Activated B cell treated with CpG ODN at 0.5 μM for 24 hours (primary cell): ENCODE results near the gene ABCA13. TPM values are rescaled to one million over a fixed set of nuclear protein-coding genes. Genes with fewer than 3 reads are reported as not detected.

Experiments
- ATAC-seq: fragments of 200-7000 bp; cut with Tn5 transposase; one replicate; pipeline ENCODE4 v1.10.0; 2021; ENCODE audit warnings: low read depth, mild to moderate bottlenecking, moderate library complexity
- CTCF ChIA-PET: fragments of 350-600 bp; sonication (Branson Sonifier 250); formaldehyde crosslinking; loops from one replicate; lab custom pipeline; 2021; ENCODE audit warnings: antibody characterized with exemption; lab: Charles Lee
- POLR2A ChIA-PET: fragments of 350-600 bp; sonication (Branson Sonifier 250); formaldehyde crosslinking; loops from one replicate; lab custom pipeline; 2021; ENCODE audit warnings: antibody characterized with exemption; lab: Charles Lee
- DNase-seq: peaks from one replicate; pipeline ENCODE4 v3.0.0; 2022
- H3K27ac Mint-ChIP-seq: one replicate; pipeline ENCODE4 v1.8.0; 2020; ENCODE audit warnings: mixed read lengths
- H3K27me3 Mint-ChIP-seq: one replicate; pipeline ENCODE4 v1.8.0; 2021; ENCODE audit warnings: mixed read lengths
- H3K36me3 Mint-ChIP-seq: one replicate; pipeline ENCODE4 v1.8.0; 2021; ENCODE audit warnings: low read depth, mixed read lengths
- H3K4me1 Mint-ChIP-seq: one replicate; pipeline ENCODE4 v1.8.0; 2021; ENCODE audit warnings: mixed read lengths
- H3K4me3 Mint-ChIP-seq: one replicate; pipeline ENCODE4 v1.8.0; 2020; ENCODE audit warnings: mild to moderate bottlenecking, mixed read lengths
- H3K9me3 Mint-ChIP-seq: one replicate; pipeline ENCODE4 v1.8.0; 2020; ENCODE audit warnings: mixed read lengths
- CTCF ChIP-seq: fragments of 200-600 bp; IDR thresholded peaks from one replicate; pipeline ENCODE4 v1.8.0; 2022; ENCODE audit warnings: antibody characterized with exemption, mild to moderate bottlenecking
- intact Hi-C: fragments of 100-400 bp; cut with micrococcal nuclease; formaldehyde crosslinking; loops from one replicate; pipeline ENCODE4 v1.15.1; 2024
- total RNA-seq: library from RNA; stranded (reverse); gene quantifications from 2 replicates; pipeline ENCODE4 v1.2.3, GENCODE V29; 2022

ABCA13 gene
- total RNA-seq, 1 donor from 2014 or later = not detected

DNA sequence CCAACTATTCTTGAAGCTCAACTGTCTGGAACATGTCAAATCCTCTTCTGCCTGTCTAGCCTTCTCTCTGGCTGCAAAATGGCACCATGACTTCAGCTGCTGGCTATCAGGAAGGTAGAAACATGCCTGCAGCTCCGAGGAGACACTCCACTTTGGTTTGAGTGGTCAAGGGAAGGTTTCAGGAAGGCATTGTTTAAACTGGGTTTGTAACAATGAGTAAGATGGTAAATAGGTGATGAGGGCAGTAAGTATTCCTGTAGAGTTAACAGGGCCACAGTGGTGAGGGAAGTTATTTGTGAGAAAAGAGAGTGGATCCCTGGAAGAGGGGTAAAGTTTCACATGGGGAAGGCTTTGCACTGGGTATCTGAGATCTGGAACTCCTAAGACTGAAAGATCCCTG is 231.5 kb downstream of the ABCA13 start:
- H3K9me3 Mint-ChIP-seq = no peaks in the 10 kb centered on the region
- no peak overlapping the region for H3K4me3 Mint-ChIP-seq
- H3K4me1 Mint-ChIP-seq = no peaks in the 10 kb centered on the region
- CTCF ChIA-PET = no interaction called here
- ATAC-seq = no peak
- no peaks in the 10 kb centered on the region for H3K36me3 Mint-ChIP-seq
- TF ChIP-seq CTCF = no peak
- POLR2A ChIA-PET = no interaction called here
- H3K27ac Mint-ChIP-seq = no peak overlapping the region
- no peaks in the 10 kb centered on the region for H3K27me3 Mint-ChIP-seq
- intact Hi-C loops = no loop called here
- no peak for DNase-seq

DNA sequence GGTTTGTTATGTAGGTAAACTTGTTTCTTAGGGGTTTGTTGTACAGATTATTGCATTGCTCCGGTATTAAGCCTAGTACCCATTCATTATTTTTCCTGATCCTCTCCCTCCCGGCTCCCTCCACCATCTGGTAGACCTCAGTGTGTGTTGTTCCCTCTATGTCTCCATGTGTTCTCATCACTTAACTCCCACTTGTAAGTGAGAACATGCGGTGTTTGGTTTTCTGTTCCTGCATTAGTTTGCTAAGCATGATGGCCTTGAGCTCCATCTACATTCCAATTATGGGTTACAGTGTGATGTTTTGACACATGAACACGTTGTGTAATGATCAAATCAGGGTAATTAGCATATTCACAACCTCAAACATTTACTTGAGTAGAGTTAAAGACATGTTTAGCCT is 237.5 kb downstream of the ABCA13 start:
- intact Hi-C loops = no loop called here
- ChIA-PET CTCF (no interaction called here), POLR2A (no interaction called here)
- H3K4me1 Mint-ChIP-seq = no peaks in the 10 kb centered on the region
- no peak for TF ChIP-seq CTCF
- H3K36me3 Mint-ChIP-seq = no peaks in the 10 kb centered on the region
- no peak overlapping the region for H3K4me3 Mint-ChIP-seq
- DNase-seq = no peak
- ATAC-seq = no peak
- H3K9me3 Mint-ChIP-seq = no peaks in the 10 kb centered on the region
- H3K27ac Mint-ChIP-seq = no peak overlapping the region
- H3K27me3 Mint-ChIP-seq = no peaks in the 10 kb centered on the region

DNA sequence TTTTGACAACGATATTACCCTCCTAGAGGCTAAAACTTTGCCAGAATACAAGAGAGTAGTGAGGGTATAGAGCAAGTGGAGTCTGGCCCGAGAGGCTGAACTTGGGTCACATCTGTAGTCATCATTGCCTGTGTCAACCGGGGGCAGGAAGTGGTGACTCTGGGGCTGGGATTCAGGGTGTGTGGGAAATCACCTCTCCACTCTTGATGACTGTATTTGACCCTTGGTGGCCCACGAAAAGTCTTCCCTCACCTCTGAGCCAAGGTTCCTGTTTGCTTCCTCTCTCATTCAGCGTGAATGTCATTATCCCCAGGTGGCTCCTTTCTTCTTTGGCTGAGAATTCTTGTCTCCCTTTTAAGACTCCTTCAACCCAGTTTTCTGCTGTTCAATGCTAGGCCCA is 240.4 kb downstream of the ABCA13 start:
- no peak for TF ChIP-seq CTCF
- ATAC-seq = no peak
- Mint-ChIP-seq H3K36me3 (no peaks in the 10 kb centered on the region), H3K27ac (no peak overlapping the region), H3K27me3 (no peaks in the 10 kb centered on the region), H3K4me3 (no peak overlapping the region), H3K4me1 (no peaks in the 10 kb centered on the region), H3K9me3 (no peaks in the 10 kb centered on the region)
- DNase-seq = no peak
- CTCF ChIA-PET = no interaction called here
- intact Hi-C loops = no loop called here
- POLR2A ChIA-PET = no interaction called here

GRCh38 chr7:48414011-48414732 is 242.9 kb downstream of the ABCA13 start:
- Mint-ChIP-seq H3K27me3 (no peaks in the 10 kb centered on the region), H3K9me3 (no peaks in the 10 kb centered on the region), H3K4me3 (no peak overlapping the region), H3K4me1 (no peaks in the 10 kb centered on the region), H3K36me3 (no peaks in the 10 kb centered on the region), H3K27ac (no peak overlapping the region)
- DNase-seq = no peak
- intact Hi-C loops = no loop called here
- TF ChIP-seq CTCF = no peak
- ATAC-seq = no peak
- ChIA-PET POLR2A (no interaction called here), CTCF (no interaction called here)

DNA sequence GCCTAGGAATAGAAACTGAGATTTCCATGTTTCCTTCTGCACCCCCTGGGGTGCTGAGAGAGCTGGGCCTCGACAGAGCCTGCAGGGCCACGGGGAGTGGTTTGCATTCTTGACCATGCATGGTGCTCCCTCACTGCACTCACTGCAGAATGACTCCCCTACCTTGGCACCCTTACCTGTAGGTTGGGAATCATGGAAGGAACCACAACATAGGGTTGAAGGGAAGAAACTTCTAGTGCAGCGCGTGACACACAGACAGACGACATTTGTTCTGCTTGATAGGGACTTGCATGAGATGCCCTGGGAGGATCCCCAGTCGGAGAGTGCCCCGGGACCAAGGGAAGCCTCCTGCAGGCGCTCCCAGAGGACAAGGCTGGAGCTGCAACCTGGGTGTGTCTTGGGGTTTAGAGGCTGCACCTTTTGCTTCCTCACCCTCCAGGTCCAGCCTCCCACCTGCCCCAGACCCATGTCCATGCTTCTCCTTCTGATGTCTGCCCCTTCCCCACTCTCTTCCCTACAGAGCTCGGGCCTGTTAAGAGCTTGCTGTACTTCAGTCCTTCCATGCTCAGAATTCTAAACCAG is 245.2 kb downstream of the ABCA13 start:
- no peaks in the 10 kb centered on the region for H3K36me3 Mint-ChIP-seq
- ATAC-seq (no peak), DNase-seq (no peak)
- H3K4me3 Mint-ChIP-seq = no peak overlapping the region
- CTCF ChIA-PET = no interaction called here
- H3K27me3 Mint-ChIP-seq = no peaks in the 10 kb centered on the region
- no peak for TF ChIP-seq CTCF
- intact Hi-C loops = no loop called here
- no peak overlapping the region for H3K27ac Mint-ChIP-seq
- POLR2A ChIA-PET = no interaction called here
- no peaks in the 10 kb centered on the region for H3K4me1 Mint-ChIP-seq
- H3K9me3 Mint-ChIP-seq = no peaks in the 10 kb centered on the region
